ENCODE results near the gene ZBTB12. TPM values are rescaled to one million over a fixed set of nuclear protein-coding genes. Genes with fewer than 3 reads are reported as not detected.

Gene ZBTB12
- total and polyA plus RNA-seq, 10 of the 15 experiments (the other 5 are each of a cell fraction or from before 2014, with no cell fraction given): 0.81 to 4.5 (median 1.7) TPM; not detected in 4

DNA sequence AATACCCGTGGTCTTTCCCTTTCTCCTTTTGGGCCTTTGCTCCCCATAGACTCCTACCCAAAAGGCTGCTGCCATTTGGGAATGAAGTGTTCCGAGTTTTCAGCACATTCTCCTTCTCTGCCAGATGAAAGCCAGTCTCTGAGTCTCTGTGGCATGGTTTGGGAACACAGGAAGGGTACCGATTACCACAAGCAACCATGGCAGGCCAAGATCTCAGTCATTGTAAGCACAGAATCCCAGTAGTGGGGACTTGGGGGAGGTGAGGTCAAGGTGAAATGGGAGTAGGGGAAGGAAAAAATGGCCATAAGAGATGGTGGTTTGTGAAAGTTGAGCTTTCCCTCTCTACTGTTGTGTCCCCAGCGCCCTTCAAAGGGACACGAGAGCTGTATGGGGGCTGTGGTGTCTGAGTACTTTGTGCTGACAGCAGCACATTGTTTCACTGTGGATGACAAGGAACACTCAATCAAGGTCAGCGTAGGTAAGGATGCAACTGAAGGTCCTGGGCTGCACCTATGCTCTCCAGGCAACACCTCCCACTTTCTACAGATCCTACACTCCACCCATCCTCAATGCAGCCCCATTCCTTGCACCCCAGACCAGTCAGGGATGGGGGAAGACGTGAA lies 48.2 kb upstream of the ZBTB12 start:
- SMC1A ChIA-PET (ENCODE audit: uncharacterized antibody, unreplicated experiment): interaction anchor here (1.1 to 1.2 kb wide), 2 partner anchors 10 kb away, joined by 4 to 5 read pairs; partner anchors contain the start of gene SKIC2
- FAIRE-seq: no peak

More for the DNA sequence above, 48.2 kb upstream of the ZBTB12 start:
- Histone ChIP-seq H3K4me1 (ENCODE audit: control insufficient read depth, insufficient read depth, low read length) (peaks cover 3% of the 10 kb centered on the region; the same call in 1 of the 2 replicates), H4K20me1 (ENCODE audit: control insufficient read depth, insufficient read depth) (no peaks in the 10 kb centered on the region), H3K9ac (ENCODE audit: control insufficient read depth, insufficient read depth, low read length) (no peak overlapping the region), H3K79me2 (ENCODE audit: control insufficient read depth, insufficient read depth, low read length) (no peaks in the 10 kb centered on the region), H3K27ac (ENCODE audit: control insufficient read depth, insufficient read depth) (no peak overlapping the region), H3K4me2 (ENCODE audit: control insufficient read depth, insufficient read depth) (no peak overlapping the region), H3K27me3 (replicated peaks in 1 of 2; ENCODE audit: control insufficient read depth in 2 of 2, insufficient read depth in 2 of 2, low read length in 1 of 2) (no peaks in the 10 kb centered on the region), H2AFZ (ENCODE audit: control insufficient read depth, low read depth, low read length) (no peak overlapping the region), H3K4me3 (no peak overlapping the region), H3K9me3 (replicated peaks; ENCODE audit: control insufficient read depth, insufficient read depth, low read length) (no peaks in the 10 kb centered on the region), H3K36me3 (ENCODE audit: control insufficient read depth in 2 of 2, insufficient read depth in 2 of 2, low read length in 1 of 2) (peaks cover 7 to 16% of the 10 kb centered on the region in 2 experiments; a peak in 3 of 4 replicates)
- intact Hi-C loops (cut with micrococcal nuclease; ENCODE audit: unreplicated experiment) (no loop called here), in situ Hi-C loops (cut with MboI) (no loop called here)
- no peak for TF ChIP-seq ZSCAN29 (IDR thresholded peaks at IDR 0.05)
- TF ChIP-seq, protein P1, sequence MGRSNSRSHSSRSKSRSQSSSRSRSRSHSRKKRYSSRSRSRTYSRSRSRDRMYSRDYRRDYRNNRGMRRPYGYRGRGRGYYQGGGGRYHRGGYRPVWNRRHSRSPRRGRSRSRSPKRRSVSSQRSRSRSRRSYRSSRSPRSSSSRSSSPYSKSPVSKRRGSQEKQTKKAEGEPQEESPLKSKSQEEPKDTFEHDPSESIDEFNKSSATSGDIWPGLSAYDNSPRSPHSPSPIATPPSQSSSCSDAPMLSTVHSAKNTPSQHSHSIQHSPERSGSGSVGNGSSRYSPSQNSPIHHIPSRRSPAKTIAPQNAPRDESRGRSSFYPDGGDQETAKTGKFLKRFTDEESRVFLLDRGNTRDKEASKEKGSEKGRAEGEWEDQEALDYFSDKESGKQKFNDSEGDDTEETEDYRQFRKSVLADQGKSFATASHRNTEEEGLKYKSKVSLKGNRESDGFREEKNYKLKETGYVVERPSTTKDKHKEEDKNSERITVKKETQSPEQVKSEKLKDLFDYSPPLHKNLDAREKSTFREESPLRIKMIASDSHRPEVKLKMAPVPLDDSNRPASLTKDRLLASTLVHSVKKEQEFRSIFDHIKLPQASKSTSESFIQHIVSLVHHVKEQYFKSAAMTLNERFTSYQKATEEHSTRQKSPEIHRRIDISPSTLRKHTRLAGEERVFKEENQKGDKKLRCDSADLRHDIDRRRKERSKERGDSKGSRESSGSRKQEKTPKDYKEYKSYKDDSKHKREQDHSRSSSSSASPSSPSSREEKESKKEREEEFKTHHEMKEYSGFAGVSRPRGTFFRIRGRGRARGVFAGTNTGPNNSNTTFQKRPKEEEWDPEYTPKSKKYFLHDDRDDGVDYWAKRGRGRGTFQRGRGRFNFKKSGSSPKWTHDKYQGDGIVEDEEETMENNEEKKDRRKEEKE (IDR thresholded peaks at IDR 0.05): no peak
- TF ChIP-seq, protein P2, sequence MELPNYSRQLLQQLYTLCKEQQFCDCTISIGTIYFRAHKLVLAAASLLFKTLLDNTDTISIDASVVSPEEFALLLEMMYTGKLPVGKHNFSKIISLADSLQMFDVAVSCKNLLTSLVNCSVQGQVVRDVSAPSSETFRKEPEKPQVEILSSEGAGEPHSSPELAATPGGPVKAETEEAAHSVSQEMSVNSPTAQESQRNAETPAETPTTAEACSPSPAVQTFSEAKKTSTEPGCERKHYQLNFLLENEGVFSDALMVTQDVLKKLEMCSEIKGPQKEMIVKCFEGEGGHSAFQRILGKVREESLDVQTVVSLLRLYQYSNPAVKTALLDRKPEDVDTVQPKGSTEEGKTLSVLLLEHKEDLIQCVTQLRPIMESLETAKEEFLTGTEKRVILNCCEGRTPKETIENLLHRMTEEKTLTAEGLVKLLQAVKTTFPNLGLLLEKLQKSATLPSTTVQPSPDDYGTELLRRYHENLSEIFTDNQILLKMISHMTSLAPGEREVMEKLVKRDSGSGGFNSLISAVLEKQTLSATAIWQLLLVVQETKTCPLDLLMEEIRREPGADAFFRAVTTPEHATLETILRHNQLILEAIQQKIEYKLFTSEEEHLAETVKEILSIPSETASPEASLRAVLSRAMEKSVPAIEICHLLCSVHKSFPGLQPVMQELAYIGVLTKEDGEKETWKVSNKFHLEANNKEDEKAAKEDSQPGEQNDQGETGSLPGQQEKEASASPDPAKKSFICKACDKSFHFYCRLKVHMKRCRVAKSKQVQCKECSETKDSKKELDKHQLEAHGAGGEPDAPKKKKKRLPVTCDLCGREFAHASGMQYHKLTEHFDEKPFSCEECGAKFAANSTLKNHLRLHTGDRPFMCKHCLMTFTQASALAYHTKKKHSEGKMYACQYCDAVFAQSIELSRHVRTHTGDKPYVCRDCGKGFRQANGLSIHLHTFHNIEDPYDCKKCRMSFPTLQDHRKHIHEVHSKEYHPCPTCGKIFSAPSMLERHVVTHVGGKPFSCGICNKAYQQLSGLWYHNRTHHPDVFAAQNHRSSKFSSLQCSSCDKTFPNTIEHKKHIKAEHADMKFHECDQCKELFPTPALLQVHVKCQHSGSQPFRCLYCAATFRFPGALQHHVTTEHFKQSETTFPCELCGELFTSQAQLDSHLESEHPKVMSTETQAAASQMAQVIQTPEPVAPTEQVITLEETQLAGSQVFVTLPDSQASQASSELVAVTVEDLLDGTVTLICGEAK (IDR thresholded peaks at IDR 0.05; ENCODE audit: borderline replicate concordance): no peak
- no peak for TF ChIP-seq GATAD2B (conservative IDR thresholded peaks at IDR 0.05; ENCODE audit: low read depth)
- no peak for TF ChIP-seq PML (IDR thresholded peaks at IDR 0.05; ENCODE audit: low read length)
- no peak; the same call in 1 of the 2 replicates for TF ChIP-seq POLR2A (IDR thresholded peaks at IDR 0.05; ENCODE audit: low read depth, low read length)
- no peak for TF ChIP-seq LARP7 (IDR thresholded peaks at IDR 0.05)
- TF ChIP-seq RAD51 (IDR thresholded peaks at IDR 0.05): no peak
- TF ChIP-seq SREBF2 (IDR thresholded peaks at IDR 0.05; ENCODE audit: low read length): no peak
- no peak for TF ChIP-seq NR2F1 (conservative IDR thresholded peaks at IDR 0.05)
- no peak for TF ChIP-seq YBX1 (IDR thresholded peaks at IDR 0.05)
- WGBS (ENCODE audit: insufficient coverage, insufficient replicate concordance, low lambda C conversion rate, missing lambda C conversion rate): 74% methylated on average over 7 of the region's 7 CpGs
- POLR2A ChIA-PET: no interaction called here
- ATAC-seq (no peak), DNase-seq (ENCODE audit: low read depth, low spot score) (no peak)
- no TSS peak for BruUV-seq (replicated peaks)
- CTCF ChIA-PET: interaction anchor here (0.7 to 3.2 kb wide), 2 partner anchors 9 to 27 kb away, joined by 3 to 16 read pairs; partner anchors contain the start of gene SKIC2
- RAD21 ChIA-PET (ENCODE audit: unreplicated experiment): no interaction called here

Data from GM12878 (cell line).